Activated T-helper 1 cell treated with anti-CD3 and anti-CD28 coated beads, Interleukin-12 subunit alpha, Interleukin-12 subunit beta, Interleukin-2, Interleukin-4 antibody, amounts not matched to agents 30 ng/mL and 10 ng/mL and 1 ng/mL, durations not matched to agents 14 hours and 24 hours and 36 hours (primary cell): ENCODE measurements around the gene PCSK6. TPM values are rescaled to one million over a fixed set of nuclear protein-coding genes. Genes with fewer than 3 reads are reported as not detected.

Source experiments
- DNase-seq: peaks from one replicate; pipeline ENCODE4 v3.0.0; 2021; ENCODE audit warnings: low spot score
- H3K27ac Mint-ChIP-seq: one replicate; pipeline ENCODE4 v1.8.0; 2021; ENCODE audit warnings: mild to moderate bottlenecking, mixed read lengths
- H3K27me3 Mint-ChIP-seq: one replicate; pipeline ENCODE4 v1.8.0; 2022; ENCODE audit warnings: mild to moderate bottlenecking, moderate library complexity, mixed read lengths; ENCODE audit not compliant: insufficient read depth
- H3K36me3 Mint-ChIP-seq: one replicate; pipeline ENCODE4 v1.8.0; 2021; ENCODE audit warnings: low read depth, mixed read lengths
- H3K4me1 Mint-ChIP-seq: one replicate; pipeline ENCODE4 v1.8.0; 2021; ENCODE audit warnings: low read depth, mixed read lengths
- H3K4me3 Mint-ChIP-seq: one replicate; pipeline ENCODE4 v1.8.0; 2021; ENCODE audit warnings: mild to moderate bottlenecking, moderate library complexity, mixed read lengths
- H3K9me3 Mint-ChIP-seq: one replicate; pipeline ENCODE4 v1.8.0; 2021; ENCODE audit warnings: mixed read lengths
- intact Hi-C: fragments of 100-400 bp; cut with micrococcal nuclease; formaldehyde crosslinking; loops from one replicate; pipeline ENCODE4 v1.15.1; 2024
- total RNA-seq: library from RNA; stranded (reverse); gene quantifications from 2 replicates; pipeline ENCODE4 v1.2.3, GENCODE V29; 2022

PCSK6 gene
- total RNA-seq, 1 donor from 2014 or later: 3.0 TPM

DNA sequence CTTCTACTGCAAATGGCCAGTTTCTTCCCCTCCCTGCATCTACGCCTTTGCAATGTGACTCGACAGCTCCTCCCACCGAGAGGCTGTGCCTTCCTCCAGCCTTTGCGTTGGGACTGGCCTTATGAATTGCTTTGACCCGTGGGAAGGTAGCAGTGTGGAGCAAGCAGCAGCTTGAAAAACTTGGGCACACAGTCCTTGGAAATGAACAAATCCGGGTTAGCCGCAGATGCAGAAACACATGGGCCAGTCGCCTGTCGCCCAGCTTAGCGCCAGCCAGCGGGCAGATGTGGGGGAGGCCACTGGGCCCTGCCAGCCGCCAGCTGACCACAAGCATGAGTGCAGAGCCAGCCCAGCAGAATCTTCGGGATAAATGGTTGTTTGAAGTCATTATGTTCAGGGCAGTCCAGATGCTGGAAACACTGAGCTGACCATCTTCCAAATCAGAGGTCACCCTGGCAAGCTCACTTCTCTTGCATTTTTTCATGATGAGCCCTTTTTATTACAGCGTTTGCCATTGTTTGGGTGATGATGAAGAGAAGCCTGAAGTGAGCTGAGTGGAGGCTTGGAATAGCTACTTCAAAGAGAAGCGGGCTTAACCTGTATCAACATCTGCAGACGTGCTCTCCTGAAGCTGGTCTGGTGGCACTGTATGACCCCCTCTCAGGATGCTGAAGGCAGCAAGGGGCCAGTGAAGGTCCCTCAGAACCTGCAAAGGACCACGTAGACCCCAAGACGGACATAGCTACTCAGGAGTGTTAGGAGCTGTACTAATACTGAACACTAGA is 222.0 kb downstream of the PCSK6 start:
- H3K36me3 Mint-ChIP-seq: peaks cover 24% of the 10 kb centered on the region
- peaks cover 12% of the 10 kb centered on the region for H3K4me1 Mint-ChIP-seq
- DNase-seq: no peak
- H3K27me3 Mint-ChIP-seq: no peaks in the 10 kb centered on the region
- H3K9me3 Mint-ChIP-seq: no peaks in the 10 kb centered on the region
- no peak overlapping the region for H3K27ac Mint-ChIP-seq
- H3K4me3 Mint-ChIP-seq: no peak overlapping the region
- intact Hi-C loops: no loop called here

DNA sequence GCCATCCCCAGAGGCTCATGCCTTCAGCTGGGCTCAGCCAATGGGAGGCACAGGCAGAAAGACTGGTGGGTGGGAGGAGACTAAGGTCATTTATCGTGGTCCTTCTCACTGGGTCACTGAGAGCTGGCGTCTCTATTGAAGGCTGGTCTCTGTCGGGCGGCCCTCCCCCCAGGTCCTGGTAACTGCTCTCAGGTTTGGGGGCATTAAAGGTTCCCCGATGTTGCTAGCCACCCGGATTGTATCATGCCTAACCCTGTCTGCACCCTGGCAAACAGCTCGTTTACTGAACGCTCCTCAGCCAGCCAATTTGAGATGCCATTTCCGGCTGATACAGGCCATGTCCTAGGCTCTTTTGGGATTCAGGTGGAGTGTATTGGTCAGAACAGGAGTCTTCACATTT is 222.7 kb downstream of the PCSK6 start:
- Mint-ChIP-seq H3K27ac (no peak overlapping the region), H3K36me3 (peaks cover 19% of the 10 kb centered on the region), H3K4me3 (no peak overlapping the region), H3K27me3 (no peaks in the 10 kb centered on the region), H3K9me3 (no peaks in the 10 kb centered on the region), H3K4me1 (peaks cover 12% of the 10 kb centered on the region)
- DNase-seq: no peak
- intact Hi-C loops: no loop called here

DNA sequence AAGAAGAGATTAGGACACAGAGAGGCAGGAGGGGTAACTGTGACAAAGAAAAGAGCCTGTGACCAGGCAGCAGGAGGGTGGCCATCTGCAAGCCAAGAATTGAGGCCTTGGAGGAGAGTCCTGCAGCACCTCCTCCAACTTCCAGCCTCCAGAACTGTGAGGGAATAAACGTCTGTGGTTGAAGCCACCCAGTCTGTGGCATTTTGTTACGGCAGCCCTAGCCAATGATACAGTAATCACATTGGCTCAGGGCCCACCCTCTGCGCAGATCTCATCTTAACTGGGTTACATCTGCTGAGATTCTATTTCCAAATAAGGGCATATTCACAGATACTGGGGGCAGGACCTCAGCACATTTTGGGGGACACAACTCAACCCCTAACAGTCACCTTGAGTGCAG is 223.5 kb downstream of the PCSK6 start:
- no peak overlapping the region for H3K27ac Mint-ChIP-seq

DNA sequence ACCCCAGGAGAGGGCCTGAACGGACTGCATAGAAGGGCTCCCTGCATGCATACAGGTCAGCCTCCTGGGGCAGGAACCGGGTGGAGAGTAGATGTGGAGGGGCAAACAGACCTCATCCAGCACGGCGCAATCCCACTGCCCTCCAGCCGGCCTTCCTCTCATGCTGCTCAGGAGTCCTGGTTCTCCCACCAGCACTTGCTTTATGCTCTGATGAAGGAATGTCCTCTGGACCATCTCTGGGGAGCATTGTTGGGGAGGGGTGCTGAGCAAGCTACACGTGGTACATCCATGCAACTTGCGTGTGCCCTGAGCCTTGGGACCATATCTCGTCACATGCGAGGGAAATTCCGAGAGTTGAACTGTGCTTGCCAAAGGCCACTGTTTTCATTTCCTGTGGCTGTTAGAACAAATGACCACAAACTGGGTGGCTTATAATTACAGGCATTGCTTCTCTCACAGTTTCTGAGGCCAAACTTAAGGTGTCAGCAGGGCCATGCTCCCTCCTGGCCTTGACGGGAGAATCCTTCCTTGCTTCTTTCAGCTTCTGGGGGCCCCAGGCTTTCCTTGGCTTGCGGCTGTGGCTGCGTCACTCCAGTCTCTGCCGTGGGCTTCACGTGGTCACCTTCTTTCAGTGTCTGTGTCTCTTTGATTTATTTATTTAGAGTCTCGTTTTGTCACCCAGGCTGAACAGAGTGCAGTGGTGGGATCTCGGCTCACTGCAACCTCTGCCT is 224.4 kb downstream of the PCSK6 start:
- Mint-ChIP-seq H3K4me3 (no peak overlapping the region), H3K4me1 (peaks cover 12% of the 10 kb centered on the region), H3K27me3 (peaks cover 7% of the 10 kb centered on the region), H3K9me3 (no peaks in the 10 kb centered on the region), H3K36me3 (peaks cover 6% of the 10 kb centered on the region), H3K27ac (no peak overlapping the region)
- intact Hi-C loops: no loop called here
- DNase-seq: no peak

More for the DNA sequence above, 223.5 kb downstream of the PCSK6 start:
- H3K4me3 Mint-ChIP-seq: no peak overlapping the region
- peaks cover 13% of the 10 kb centered on the region for H3K36me3 Mint-ChIP-seq
- no peak for DNase-seq
- no peaks in the 10 kb centered on the region for H3K27me3 Mint-ChIP-seq
- intact Hi-C loops: no loop called here
- peaks cover 12% of the 10 kb centered on the region for H3K4me1 Mint-ChIP-seq
- H3K9me3 Mint-ChIP-seq: no peaks in the 10 kb centered on the region

DNA sequence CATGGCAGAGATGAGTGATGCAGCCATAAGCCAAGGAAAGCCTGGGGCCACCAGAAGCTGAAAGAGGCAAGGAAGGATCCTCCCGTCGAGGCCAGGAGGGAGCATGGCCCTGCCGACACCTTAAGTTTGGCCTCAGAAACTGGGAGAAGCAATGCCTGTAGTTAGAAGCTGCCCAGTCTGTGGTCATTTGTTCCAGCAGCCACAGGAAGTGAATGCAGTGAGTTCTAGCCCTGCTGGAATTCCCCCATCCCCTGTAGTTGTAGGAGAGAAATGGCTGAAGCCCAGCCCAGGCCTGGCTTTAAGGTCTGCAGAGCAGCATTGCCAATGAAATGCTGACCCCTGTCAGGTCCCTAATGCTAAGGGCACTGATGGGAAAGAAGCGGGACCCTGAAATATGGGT is 225.5 kb downstream of the PCSK6 start:
- Mint-ChIP-seq H3K27ac (peak overlapping the region; percentile 29), H3K4me3 (no peak overlapping the region), H3K9me3 (no peaks in the 10 kb centered on the region), H3K36me3 (peaks cover under 1% of the 10 kb centered on the region), H3K4me1 (peaks cover 12% of the 10 kb centered on the region), H3K27me3 (peaks cover 14% of the 10 kb centered on the region)
- DNase-seq: no peak
- intact Hi-C loops: no loop called here

DNA sequence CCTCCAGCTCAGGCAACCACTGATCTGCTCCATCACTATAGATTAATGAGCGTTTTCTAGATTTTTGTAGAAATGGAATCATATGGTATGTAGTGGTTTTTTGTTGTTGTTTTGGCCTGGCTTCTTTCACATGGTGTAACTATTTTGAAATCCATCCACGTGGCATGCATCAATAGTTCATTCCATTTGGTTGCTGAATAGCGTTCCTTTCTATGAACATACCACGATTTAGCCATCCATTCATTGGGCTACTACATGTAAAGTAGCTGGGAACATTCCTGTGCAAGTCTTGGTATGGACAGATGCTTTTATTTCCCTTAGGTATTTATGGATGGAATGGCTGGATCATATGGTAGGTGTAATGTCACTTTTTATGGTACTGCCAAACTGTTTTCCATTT is 227.0 kb downstream of the PCSK6 start:
- Mint-ChIP-seq H3K4me3 (no peak overlapping the region), H3K27ac (no peak overlapping the region), H3K4me1 (peaks cover 18% of the 10 kb centered on the region), H3K9me3 (no peaks in the 10 kb centered on the region), H3K27me3 (peaks cover 19% of the 10 kb centered on the region), H3K36me3 (no peaks in the 10 kb centered on the region)
- intact Hi-C loops: no loop called here
- no peak for DNase-seq

DNA sequence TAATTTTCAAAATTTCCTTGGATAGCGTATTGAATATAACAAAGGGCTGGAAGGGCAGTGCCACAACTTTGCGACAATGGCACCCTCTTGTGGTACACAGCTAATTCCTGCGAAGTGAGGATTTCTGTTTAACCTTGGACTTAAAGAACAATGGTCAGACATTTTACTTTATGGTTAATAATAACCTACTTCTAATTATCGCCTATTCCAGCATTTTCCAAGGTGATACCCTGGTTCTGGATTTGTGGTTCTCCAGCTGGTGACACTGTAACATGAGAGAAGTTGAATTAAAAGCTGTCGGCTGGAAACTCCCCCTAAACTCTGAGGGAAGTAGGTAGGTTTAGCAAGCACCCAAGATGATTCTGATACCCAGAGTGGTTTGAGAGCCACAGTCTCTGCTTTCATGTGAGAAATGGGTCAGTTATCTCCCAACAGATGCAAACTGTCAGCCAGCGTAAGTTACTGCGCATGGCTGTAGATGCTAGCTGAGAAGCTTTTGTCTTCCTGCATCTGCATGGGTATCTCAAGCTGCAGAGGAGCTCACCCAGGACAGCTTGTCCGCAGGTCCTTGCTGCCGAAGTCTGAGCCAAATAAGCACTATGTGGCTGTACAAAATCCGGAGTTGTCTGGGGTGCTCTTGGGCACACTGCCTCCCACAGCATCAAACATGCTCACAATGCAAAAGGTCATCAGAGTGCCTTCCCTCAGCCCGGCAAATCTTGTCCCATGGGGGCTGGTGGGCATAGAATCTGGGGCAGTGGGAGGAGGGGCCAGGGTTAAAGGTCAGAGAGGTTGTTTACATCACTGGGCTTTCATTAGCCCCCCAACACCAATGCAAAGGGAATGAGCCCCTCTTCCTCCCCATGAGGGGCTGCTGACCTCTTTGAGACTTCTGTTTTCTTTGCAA is 231.0 kb downstream of the PCSK6 start:
- Mint-ChIP-seq H3K27ac (peak overlapping the region; percentile 5), H3K9me3 (no peaks in the 10 kb centered on the region), H3K4me1 (peaks cover 37% of the 10 kb centered on the region), H3K4me3 (no peak overlapping the region), H3K27me3 (peaks cover 19% of the 10 kb centered on the region), H3K36me3 (no peaks in the 10 kb centered on the region)
- peak; percentile 26 for DNase-seq
- intact Hi-C loops: loop anchor here (1.0 kb wide), 2 partner anchors 169 to 243 kb away; no protein-coding TSS in a partner anchor

DNA sequence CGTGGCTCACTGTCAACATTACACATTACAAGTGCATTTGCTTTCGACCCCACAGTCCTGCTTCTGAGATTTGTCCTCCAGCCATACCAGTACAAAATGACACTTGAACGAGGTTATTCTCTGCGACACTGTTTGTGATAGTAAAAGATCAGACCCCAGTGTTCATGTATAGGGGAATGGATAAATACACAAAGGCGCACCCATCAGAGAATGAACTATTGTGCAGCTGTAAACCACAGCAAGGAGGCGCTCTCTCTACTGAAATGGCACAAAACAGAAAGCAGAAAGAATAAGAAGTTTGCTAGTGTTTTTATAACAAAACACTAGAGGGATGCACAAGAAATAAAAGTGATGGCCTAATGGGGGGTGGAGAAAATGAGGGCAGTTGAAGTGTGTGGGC is 232.8 kb downstream of the PCSK6 start:
- no peaks in the 10 kb centered on the region for H3K36me3 Mint-ChIP-seq
- no peak for DNase-seq
- intact Hi-C loops: no loop called here
- H3K9me3 Mint-ChIP-seq: no peaks in the 10 kb centered on the region
- H3K4me3 Mint-ChIP-seq: no peak overlapping the region
- no peak overlapping the region for H3K27ac Mint-ChIP-seq
- H3K27me3 Mint-ChIP-seq: peaks cover 19% of the 10 kb centered on the region
- H3K4me1 Mint-ChIP-seq: peaks cover 43% of the 10 kb centered on the region

DNA sequence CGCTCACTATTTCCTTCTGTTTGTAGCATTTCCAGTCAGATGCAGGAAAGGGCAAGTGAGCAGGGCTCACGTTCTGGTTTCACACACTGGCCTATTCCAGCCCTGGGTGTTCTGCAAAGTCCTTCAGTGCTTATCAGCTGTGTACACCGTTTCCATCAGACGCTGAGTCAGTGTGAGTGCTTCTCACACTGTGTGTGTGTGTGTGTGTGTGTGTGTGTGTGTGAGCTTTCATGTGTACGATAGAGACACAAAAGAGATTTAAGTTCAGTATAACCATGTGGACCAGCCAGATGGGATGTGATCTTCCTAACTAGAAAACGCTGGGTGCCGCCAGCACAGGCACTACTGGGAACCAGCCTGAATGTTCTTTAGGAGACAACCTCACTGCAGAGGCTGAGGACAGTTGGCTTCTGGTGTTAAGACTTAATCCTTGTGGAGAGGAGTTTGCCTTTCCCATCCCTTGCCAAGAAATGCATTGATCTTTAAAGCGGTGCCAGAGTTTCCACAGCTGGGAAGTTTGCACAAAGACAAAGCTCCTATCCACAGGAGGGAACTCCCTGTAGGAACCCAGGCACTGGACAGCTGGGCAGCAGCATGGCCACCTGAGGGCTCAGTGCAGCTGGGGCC is 233.8 kb downstream of the PCSK6 start:
- Mint-ChIP-seq H3K9me3 (no peaks in the 10 kb centered on the region), H3K27me3 (peaks cover 18% of the 10 kb centered on the region), H3K36me3 (peaks cover under 1% of the 10 kb centered on the region), H3K4me1 (peaks cover 43% of the 10 kb centered on the region), H3K4me3 (no peak overlapping the region), H3K27ac (no peak overlapping the region)
- intact Hi-C loops: no loop called here
- no peak for DNase-seq

DNA sequence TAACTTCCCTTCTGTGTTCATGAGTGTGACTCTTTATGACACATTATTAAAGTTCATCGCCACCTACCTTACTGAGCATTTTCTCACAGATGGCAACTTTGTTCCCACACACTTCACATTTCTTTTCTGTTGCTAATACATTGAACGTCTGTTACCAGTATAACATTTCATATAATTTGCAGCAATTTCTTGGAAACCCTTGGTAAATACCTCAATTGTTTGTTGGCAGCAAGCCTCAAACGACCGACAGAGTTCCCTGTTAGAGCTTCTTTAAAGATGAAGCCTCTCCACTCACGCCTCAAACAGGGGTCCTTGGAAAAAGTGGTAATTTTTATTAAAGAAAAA is 234.5 kb downstream of the PCSK6 start:
- no peaks in the 10 kb centered on the region for H3K9me3 Mint-ChIP-seq
- no peak overlapping the region for H3K4me3 Mint-ChIP-seq
- peaks cover 12% of the 10 kb centered on the region for H3K27me3 Mint-ChIP-seq
- peaks cover 6% of the 10 kb centered on the region for H3K36me3 Mint-ChIP-seq
- H3K4me1 Mint-ChIP-seq: peaks cover 48% of the 10 kb centered on the region
- no peak for DNase-seq
- H3K27ac Mint-ChIP-seq: no peak overlapping the region
- intact Hi-C loops: no loop called here

DNA sequence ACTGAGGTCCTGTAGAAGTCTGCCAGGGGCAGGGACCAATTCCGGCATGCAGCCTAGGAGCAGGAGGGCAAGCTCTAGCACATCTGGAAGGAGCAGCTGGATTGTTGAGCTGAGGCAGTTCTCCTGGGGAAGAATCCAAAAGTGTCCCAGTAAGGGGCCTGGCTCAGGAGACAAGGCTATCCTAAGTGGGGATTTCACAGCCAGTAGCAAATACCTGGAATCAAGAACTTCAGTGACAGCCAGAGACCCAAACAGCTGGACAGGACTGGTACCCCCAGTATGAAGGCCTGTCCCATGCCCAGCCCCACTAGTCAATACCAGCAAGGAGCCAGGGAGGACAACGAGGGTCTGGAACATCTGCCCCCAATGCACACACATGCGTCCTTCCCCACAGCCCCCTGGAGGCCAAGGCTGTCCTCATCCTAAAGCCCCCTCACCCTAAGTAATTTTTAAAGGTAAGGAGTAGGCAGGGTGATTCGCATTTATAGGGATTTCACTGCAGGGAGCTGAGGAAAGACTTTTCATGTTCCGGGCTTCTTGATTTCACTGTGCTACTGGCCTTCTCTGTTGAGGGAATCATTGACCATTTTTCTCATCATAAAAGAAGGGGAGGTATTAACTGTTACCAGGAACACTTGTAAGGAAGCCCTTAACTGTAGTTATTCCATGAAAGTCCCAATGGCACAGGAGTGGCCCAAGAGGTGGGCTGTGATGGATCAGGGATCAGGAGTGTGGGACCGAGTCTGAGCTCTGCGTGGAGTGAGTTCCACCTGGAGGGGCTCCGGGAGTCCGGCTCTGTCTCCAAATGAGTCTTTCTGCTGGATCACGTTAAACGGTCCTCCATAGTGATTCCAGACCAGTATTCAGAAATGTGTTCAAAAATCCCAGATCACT is 235.1 kb downstream of the PCSK6 start:
- no peak for DNase-seq
- intact Hi-C loops: no loop called here
- peaks cover 54% of the 10 kb centered on the region for H3K4me1 Mint-ChIP-seq
- H3K4me3 Mint-ChIP-seq: no peak overlapping the region
- no peaks in the 10 kb centered on the region for H3K9me3 Mint-ChIP-seq
- H3K36me3 Mint-ChIP-seq: peaks cover 10% of the 10 kb centered on the region
- H3K27me3 Mint-ChIP-seq: peaks cover 9% of the 10 kb centered on the region
- H3K27ac Mint-ChIP-seq: no peak overlapping the region
